Esophagus muscularis mucosa (tissue), 4 donors: ENCODE results near the gene TMC1.

Experiments
- CTCF ChIP-seq, 3 experiments: fragments of 200-600 bp in 2 of 3; fragments of 450-650 bp in 1 of 3; sonication (generic) in 2 of 3; IDR thresholded peaks; one replicate each; pipeline ENCODE4 v1.5.1; 2017 to 2019; ENCODE audit warnings: antibody characterized with exemption in 3 of 3, mild to moderate bottlenecking in 2 of 3, moderate library complexity in 1 of 3
- EP300 ChIP-seq: sonication (generic); formaldehyde crosslinking; IDR thresholded peaks from one replicate; pipeline ENCODE4 v1.6.1; 2017; ENCODE audit warnings: antibody characterized with exemption
- POLR2AphosphoS5 ChIP-seq, 2 donors: sonication (generic); formaldehyde crosslinking; IDR thresholded peaks; one replicate each; pipeline ENCODE4 v1.6.1; 2017; ENCODE audit warnings: antibody characterized with exemption in 2 of 2

- TF ChIP-seq CTCF (IDR thresholded peaks at IDR 0.05): no peak
- TF ChIP-seq POLR2AphosphoS5 (IDR thresholded peaks at IDR 0.05): no peak
- TF ChIP-seq EP300: no peak
Measured at GRCh38 chr9:72590824-72591223, 69.4 kb downstream of the TMC1 start.
